Measurements from ENCODE around the gene TMEM30B. TPM values are rescaled to one million over a fixed set of nuclear protein-coding genes. Genes with fewer than 3 reads are reported as not detected.
A peak's percentile ranks its signal among the peaks of the same experiment; 100 is the strongest.

The TMEM30B gene
- total and polyA plus RNA-seq, 9 of the 15 experiments (the other 6 are each of a cell fraction or from before 2014, with no cell fraction given): 0.04 TPM; not detected in 8

DNA sequence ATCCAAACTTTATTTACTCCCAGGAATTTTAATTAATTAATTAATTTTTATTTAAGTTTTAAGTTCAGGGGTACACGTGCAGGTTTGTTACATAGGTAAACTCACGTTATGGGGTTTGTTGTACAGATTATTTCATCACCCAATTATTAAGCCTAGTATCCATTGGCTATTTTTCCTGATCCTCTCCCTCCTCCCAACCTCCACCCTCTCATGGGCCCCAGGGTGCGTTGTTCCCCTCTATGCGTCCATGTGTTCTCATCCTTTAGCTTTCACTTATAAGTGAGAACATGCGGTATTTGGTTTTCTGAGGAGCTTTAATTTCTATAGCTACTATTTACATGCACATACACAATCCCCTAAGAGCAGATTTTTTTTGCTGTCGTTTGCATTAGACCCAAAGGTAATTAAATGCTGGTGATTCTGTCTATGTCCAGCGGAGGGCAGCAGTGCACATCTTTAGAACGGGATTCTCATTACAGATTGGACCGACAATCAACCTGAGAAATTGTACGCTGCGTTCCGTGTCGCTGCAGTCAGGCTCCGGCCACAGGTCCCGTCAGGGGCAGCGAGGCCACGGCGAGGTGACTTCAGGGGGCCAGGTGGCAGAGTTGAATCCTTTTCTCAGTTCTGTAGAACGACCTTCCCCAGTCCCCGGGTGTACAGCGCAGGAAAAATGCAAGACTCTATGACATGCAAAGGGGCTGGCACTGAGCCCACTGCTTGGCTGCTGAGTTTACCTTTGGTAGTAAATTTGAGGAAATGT is 11.6 kb downstream of the TMEM30B start (continued):
- TF ChIP-seq ARID3A (IDR thresholded peaks at IDR 0.05; ENCODE audit: borderline replicate concordance, low read depth, low read length): peak; percentile 48; the same call in 1 of the 2 replicates
- peak; percentile 50 to 68; a peak in 3 of 4 replicates for TF ChIP-seq RAD21 (CRISPR knock-in tag; conservative IDR thresholded peaks at IDR 0.05 in 1 of 2, IDR thresholded peaks at IDR 0.05 in 1 of 2)

- H3K27ac ChIP-seq (ENCODE audit: extremely low read depth, low read depth, low read length): no peak overlapping the region
- H3K9me1 ChIP-seq (ENCODE audit: control insufficient read depth, insufficient read depth, low read length): no peaks in the 10 kb centered on the region
- peaks cover 0 to 7% of the 10 kb centered on the region in 2 experiments; a peak in 2 of 5 replicates for H3K27me3 ChIP-seq (ENCODE audit: control insufficient read depth in 2 of 2, insufficient read depth in 2 of 2, low read length in 2 of 2)
- POLR2A ChIA-PET: no interaction called here
- CTCF ChIA-PET (ENCODE audit: low intra/inter-chr PET ratio): no interaction called here
- no peak for ATAC-seq
- no peak overlapping the region for H2AFZ ChIP-seq (ENCODE audit: low read depth, low read length)
- intact Hi-C loops (cut with micrococcal nuclease): loop anchor here (1.0 kb wide), 1 partner anchor 17 kb away; no protein-coding TSS in a partner anchor
- no peaks in the 10 kb centered on the region for H3K4me1 ChIP-seq (replicated peaks in 1 of 2; ENCODE audit: control insufficient read depth in 2 of 2, insufficient read depth in 2 of 2, low read length in 2 of 2)
- no peaks in the 10 kb centered on the region for H3K36me3 ChIP-seq (ENCODE audit: control insufficient read depth, insufficient read depth, low read length)
- no peak overlapping the region for H3K9ac ChIP-seq (ENCODE audit: insufficient read depth in 1 of 2, low read depth in 2 of 2, low read length in 2 of 2)
- no peak overlapping the region for H3K4me2 ChIP-seq (ENCODE audit: insufficient read depth, low read length)
- FAIRE-seq: no peak
- TF ChIP-seq PHTF2 (CRISPR knock-in tag; IDR thresholded peaks at IDR 0.05) (no peak), ELF4 (CRISPR knock-in tag; IDR thresholded peaks at IDR 0.05) (no peak), LEF1 (IDR thresholded peaks at IDR 0.05) (no peak), ZNF212 (CRISPR knock-in tag; IDR thresholded peaks at IDR 0.05) (no peak), FOXK2 (conservative IDR thresholded peaks at IDR 0.05 in 1 of 2, IDR thresholded peaks at IDR 0.05 in 1 of 2; ENCODE audit: low read depth in 2 of 2) (no peak), SMAD3 (CRISPR knock-in tag; conservative IDR thresholded peaks at IDR 0.05) (no peak), KLF13 (tag; IDR thresholded peaks at IDR 0.05; ENCODE audit: borderline replicate concordance, low read depth) (no peak)
- H4K20me1 ChIP-seq (replicated peaks; ENCODE audit: control insufficient read depth, insufficient read depth, low read length): no peaks in the 10 kb centered on the region
- in situ Hi-C loops (cut with MboI): no loop called here
- no peak overlapping the region for H3K4me3 ChIP-seq
- DNase-seq (ENCODE audit: extremely low read depth in 1 of 4, low spot score in 3 of 4): no peak
- 0% methylated on average over 1 of the region's 1 CpG for WGBS (ENCODE audit: insufficient coverage, low coverage, missing lambda C conversion rate)
- no TSS peak for BruUV-seq (replicated peaks)
- no peaks in the 10 kb centered on the region for H3K79me2 ChIP-seq (ENCODE audit: control insufficient read depth, insufficient read depth, low read length)
- H3K9me3 ChIP-seq (replicated peaks; ENCODE audit: control insufficient read depth, insufficient read depth, low read depth, low read length): no peaks in the 10 kb centered on the region
Observed at GRCh38 chr14:61268812-61269211, 12.3 kb downstream of the TMEM30B start.

Measured in K562 (cell line).